Thyroid gland (tissue), 4 donors: ENCODE results near the gene TMC6.

Experiments used
- POLR2A ChIP-seq, 2 donors: fragments of 450-650 bp; IDR thresholded peaks; one replicate each; pipeline ENCODE4 v1.6.1; 2017; ENCODE audit warnings: antibody characterized with exemption in 2 of 2, mild to moderate bottlenecking in 2 of 2, moderate library complexity in 1 of 2
- TF ChIP-seq, protein P1 (sequence below), 6 experiments: fragments of 200-600 bp in 3 of 6; fragments of 450-650 bp in 3 of 6; sonication (generic) in 3 of 6; IDR thresholded peaks; one replicate each; pipeline ENCODE4 v1.5.1; 2016 to 2019; ENCODE audit warnings: antibody characterized with exemption in 6 of 6, mild to moderate bottlenecking in 2 of 6, inconsistent platforms in 1 of 6, moderate library complexity in 1 of 6

DNA sequence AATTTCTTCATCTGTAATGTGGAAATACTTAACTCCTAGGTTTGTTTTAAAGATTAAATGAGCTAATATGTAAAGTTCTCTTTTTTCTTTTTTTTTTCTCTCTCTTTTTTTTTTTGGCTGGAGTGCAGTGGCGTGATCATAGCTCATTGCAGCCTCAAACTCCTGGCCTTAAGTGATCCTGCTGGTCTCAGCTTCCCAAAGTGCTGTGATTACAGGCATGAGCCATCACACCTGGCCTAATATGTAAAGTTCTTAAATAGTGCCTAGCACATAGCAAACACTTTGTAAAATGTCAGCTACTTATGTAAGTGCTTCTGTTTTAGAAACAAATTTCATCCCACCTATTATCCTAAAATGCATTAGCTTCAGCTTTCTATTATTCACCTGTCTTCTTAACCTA is 40.0 kb downstream of the TMC6 start:
- TF ChIP-seq, protein P1, sequence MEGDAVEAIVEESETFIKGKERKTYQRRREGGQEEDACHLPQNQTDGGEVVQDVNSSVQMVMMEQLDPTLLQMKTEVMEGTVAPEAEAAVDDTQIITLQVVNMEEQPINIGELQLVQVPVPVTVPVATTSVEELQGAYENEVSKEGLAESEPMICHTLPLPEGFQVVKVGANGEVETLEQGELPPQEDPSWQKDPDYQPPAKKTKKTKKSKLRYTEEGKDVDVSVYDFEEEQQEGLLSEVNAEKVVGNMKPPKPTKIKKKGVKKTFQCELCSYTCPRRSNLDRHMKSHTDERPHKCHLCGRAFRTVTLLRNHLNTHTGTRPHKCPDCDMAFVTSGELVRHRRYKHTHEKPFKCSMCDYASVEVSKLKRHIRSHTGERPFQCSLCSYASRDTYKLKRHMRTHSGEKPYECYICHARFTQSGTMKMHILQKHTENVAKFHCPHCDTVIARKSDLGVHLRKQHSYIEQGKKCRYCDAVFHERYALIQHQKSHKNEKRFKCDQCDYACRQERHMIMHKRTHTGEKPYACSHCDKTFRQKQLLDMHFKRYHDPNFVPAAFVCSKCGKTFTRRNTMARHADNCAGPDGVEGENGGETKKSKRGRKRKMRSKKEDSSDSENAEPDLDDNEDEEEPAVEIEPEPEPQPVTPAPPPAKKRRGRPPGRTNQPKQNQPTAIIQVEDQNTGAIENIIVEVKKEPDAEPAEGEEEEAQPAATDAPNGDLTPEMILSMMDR (IDR thresholded peaks at IDR 0.05) = no peak
- TF ChIP-seq POLR2A (IDR thresholded peaks at IDR 0.05) = no peak
